HG03439 (cell line): ENCODE data around the gene CACNA1I.

ENCODE experiments used
- ATAC-seq: cut with Tn5 transposase; IDR thresholded peaks from one replicate; pipeline ENCODE4 v1.9.1; 2021; ENCODE audit warnings: mild to moderate bottlenecking, moderate library complexity; ENCODE audit not compliant: unreplicated experiment

Gene CACNA1I

GRCh38 chr22:39646398-39647063, 76.0 kb downstream of the CACNA1I start:
- ATAC-seq, result no peak

- no peak for ATAC-seq
These were observed 77.5 kb downstream of the CACNA1I start for GRCh38 chr22:39647836-39648629.

GRCh38 chr22:39648630-39648950, 78.0 kb downstream of the CACNA1I start:
- ATAC-seq, result no peak

- ATAC-seq, result no peak
These were observed 79.0 kb downstream of the CACNA1I start for GRCh38 chr22:39649500-39650089.

- ATAC-seq, result no peak
These were observed 80.8 kb downstream of the CACNA1I start for GRCh38 chr22:39651053-39651996.

GRCh38 chr22:39652990-39653786, 82.6 kb downstream of the CACNA1I start:
- ATAC-seq, result no peak

- no peak for ATAC-seq
These were observed 83.2 kb downstream of the CACNA1I start for GRCh38 chr22:39653787-39654077.

GRCh38 chr22:39654131-39654926, 83.8 kb downstream of the CACNA1I start:
- ATAC-seq, result no peak

GRCh38 chr22:39655004-39655579, 84.5 kb downstream of the CACNA1I start:
- ATAC-seq, result no peak

- ATAC-seq, result no peak
These were observed 85.3 kb downstream of the CACNA1I start for GRCh38 chr22:39655831-39656230.

GRCh38 chr22:39656495-39657490, 86.2 kb downstream of the CACNA1I start:
- no peak for ATAC-seq

- no peak for ATAC-seq
These were observed 87.8 kb downstream of the CACNA1I start for GRCh38 chr22:39658367-39658766.

- no peak for ATAC-seq
These were observed 88.4 kb downstream of the CACNA1I start for GRCh38 chr22:39658806-39659463.

- no peak for ATAC-seq
These were observed 90.9 kb downstream of the CACNA1I start for GRCh38 chr22:39661501-39661841.

- ATAC-seq, result no peak
These were observed 91.5 kb downstream of the CACNA1I start for GRCh38 chr22:39661842-39662685.

- no peak for ATAC-seq
These were observed 92.1 kb downstream of the CACNA1I start for GRCh38 chr22:39662686-39663052.

GRCh38 chr22:39663751-39664150, 93.2 kb downstream of the CACNA1I start:
- ATAC-seq, result no peak
